ENCODE results near the gene RSL24D1.

DNA sequence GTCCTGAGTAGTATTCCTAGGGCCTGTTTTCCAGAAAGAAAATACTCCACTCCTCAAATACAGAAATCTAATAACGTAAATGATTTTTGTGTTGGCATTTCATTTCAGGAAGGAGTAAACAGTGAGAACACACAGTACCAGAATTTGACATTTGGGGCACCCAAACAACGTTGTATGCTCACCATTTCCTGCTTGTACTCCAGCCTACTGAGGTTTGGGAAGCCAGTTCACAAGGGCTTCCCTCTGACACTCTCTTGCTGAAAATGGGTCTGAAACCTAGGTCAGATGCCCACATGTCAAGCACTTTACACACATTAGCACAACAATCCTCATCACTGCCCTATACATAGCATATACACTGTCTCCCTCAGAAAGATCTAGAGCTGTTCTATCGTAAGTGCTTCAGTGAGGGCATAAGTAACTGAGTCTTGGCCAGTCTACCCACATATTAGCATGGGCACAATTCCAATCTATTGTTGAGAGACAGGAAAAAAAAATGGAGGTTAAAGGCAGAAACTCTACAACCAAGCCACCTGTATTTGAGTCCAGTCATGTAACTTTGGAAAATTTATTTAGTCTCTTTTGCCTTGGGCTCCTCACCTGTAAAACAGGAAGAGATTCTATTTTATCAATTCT is 43.5 kb upstream of the RSL24D1 start:
- TF ChIP-seq, protein P1, sequence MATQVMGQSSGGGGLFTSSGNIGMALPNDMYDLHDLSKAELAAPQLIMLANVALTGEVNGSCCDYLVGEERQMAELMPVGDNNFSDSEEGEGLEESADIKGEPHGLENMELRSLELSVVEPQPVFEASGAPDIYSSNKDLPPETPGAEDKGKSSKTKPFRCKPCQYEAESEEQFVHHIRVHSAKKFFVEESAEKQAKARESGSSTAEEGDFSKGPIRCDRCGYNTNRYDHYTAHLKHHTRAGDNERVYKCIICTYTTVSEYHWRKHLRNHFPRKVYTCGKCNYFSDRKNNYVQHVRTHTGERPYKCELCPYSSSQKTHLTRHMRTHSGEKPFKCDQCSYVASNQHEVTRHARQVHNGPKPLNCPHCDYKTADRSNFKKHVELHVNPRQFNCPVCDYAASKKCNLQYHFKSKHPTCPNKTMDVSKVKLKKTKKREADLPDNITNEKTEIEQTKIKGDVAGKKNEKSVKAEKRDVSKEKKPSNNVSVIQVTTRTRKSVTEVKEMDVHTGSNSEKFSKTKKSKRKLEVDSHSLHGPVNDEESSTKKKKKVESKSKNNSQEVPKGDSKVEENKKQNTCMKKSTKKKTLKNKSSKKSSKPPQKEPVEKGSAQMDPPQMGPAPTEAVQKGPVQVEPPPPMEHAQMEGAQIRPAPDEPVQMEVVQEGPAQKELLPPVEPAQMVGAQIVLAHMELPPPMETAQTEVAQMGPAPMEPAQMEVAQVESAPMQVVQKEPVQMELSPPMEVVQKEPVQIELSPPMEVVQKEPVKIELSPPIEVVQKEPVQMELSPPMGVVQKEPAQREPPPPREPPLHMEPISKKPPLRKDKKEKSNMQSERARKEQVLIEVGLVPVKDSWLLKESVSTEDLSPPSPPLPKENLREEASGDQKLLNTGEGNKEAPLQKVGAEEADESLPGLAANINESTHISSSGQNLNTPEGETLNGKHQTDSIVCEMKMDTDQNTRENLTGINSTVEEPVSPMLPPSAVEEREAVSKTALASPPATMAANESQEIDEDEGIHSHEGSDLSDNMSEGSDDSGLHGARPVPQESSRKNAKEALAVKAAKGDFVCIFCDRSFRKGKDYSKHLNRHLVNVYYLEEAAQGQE (IDR thresholded peaks at IDR 0.05; ENCODE audit: borderline replicate concordance): no peak
- TF ChIP-seq, protein P1 (CRISPR knock-in tag; IDR thresholded peaks at IDR 0.05; ENCODE audit: low read depth): no peak
- TF ChIP-seq, protein P2, sequence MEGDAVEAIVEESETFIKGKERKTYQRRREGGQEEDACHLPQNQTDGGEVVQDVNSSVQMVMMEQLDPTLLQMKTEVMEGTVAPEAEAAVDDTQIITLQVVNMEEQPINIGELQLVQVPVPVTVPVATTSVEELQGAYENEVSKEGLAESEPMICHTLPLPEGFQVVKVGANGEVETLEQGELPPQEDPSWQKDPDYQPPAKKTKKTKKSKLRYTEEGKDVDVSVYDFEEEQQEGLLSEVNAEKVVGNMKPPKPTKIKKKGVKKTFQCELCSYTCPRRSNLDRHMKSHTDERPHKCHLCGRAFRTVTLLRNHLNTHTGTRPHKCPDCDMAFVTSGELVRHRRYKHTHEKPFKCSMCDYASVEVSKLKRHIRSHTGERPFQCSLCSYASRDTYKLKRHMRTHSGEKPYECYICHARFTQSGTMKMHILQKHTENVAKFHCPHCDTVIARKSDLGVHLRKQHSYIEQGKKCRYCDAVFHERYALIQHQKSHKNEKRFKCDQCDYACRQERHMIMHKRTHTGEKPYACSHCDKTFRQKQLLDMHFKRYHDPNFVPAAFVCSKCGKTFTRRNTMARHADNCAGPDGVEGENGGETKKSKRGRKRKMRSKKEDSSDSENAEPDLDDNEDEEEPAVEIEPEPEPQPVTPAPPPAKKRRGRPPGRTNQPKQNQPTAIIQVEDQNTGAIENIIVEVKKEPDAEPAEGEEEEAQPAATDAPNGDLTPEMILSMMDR (IDR thresholded peaks at IDR 0.05 in 2 of 3, conservative IDR thresholded peaks at IDR 0.05 in 1 of 3; ENCODE audit: insufficient read depth in 2 of 3, low read depth in 1 of 3, low read length in 3 of 3): no peak
- TF ChIP-seq CBX2 (IDR thresholded peaks at IDR 0.05; ENCODE audit: insufficient read depth, low read length, poor library complexity, severe bottlenecking): no peak
- TF ChIP-seq ZNF79 (CRISPR knock-in tag; IDR thresholded peaks at IDR 0.05; ENCODE audit: low read depth): no peak
- TF ChIP-seq, protein P3, sequence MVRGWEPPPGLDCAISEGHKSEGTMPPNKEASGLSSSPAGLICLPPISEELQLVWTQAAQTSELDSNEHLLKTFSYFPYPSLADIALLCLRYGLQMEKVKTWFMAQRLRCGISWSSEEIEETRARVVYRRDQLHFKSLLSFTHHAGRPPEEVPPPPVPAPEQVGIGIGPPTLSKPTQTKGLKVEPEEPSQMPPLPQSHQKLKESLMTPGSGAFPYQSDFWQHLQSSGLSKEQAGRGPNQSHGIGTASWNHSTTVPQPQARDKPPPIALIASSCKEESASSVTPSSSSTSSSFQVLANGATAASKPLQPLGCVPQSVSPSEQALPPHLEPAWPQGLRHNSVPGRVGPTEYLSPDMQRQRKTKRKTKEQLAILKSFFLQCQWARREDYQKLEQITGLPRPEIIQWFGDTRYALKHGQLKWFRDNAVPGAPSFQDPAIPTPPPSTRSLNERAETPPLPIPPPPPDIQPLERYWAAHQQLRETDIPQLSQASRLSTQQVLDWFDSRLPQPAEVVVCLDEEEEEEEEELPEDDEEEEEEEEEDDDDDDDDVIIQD (CRISPR knock-in tag; IDR thresholded peaks at IDR 0.05): no peak
- TF ChIP-seq ZNF232 (CRISPR knock-in tag; IDR thresholded peaks at IDR 0.05): no peak
- TF ChIP-seq, protein P4, sequence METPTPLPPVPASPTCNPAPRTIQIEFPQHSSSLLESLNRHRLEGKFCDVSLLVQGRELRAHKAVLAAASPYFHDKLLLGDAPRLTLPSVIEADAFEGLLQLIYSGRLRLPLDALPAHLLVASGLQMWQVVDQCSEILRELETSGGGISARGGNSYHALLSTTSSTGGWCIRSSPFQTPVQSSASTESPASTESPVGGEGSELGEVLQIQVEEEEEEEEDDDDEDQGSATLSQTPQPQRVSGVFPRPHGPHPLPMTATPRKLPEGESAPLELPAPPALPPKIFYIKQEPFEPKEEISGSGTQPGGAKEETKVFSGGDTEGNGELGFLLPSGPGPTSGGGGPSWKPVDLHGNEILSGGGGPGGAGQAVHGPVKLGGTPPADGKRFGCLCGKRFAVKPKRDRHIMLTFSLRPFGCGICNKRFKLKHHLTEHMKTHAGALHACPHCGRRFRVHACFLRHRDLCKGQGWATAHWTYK (CRISPR knock-in tag; IDR thresholded peaks at IDR 0.05): 0 out of 2 replicates have a peak, but pooled peaks have one; percentile 25
- no peak for TF ChIP-seq ZNF347 (CRISPR knock-in tag; IDR thresholded peaks at IDR 0.05; ENCODE audit: low read depth)
- TF ChIP-seq CBX3 (IDR thresholded peaks at IDR 0.05; ENCODE audit: borderline replicate concordance in 1 of 2, low read length in 2 of 2): no peak
- TF ChIP-seq EP400 (IDR thresholded peaks at IDR 0.05): no peak

Data from K562 (cell line).